A549 (cell line): ENCODE results near the gene STAMBP. TPM values are rescaled to one million over a fixed set of nuclear protein-coding genes. Genes with fewer than 3 reads are reported as not detected.

Source experiments
- ATAC-seq, 2 experiments: fragments of 200-7000 bp in 1 of 2; fragments of >200 bp in 1 of 2; cut with Nextera tagmentation in 1 of 2; cut with Tn5 transposase in 1 of 2; 3 replicates each; pipeline versions ENCODE4 v1.8.0 to v1.9.1; 2018 to 2020; ENCODE audit warnings: mild to moderate bottlenecking in 1 of 2, moderate library complexity in 1 of 2
- CTCF ChIA-PET: fragments of 300-600 bp; sonication (Branson Sonifier 250); formaldehyde crosslinking; extraction: SDS; loops from one replicate; lab custom pipeline; 2021; ENCODE audit warnings: antibody characterized with exemption, inconsistent platforms; lab: Yijun Ruan, JAX
- POLR2A ChIA-PET: fragments of 350-600 bp; formaldehyde crosslinking; extraction: SDS; loops from one replicate; lab custom pipeline; 2021; ENCODE audit warnings: antibody characterized with exemption, inconsistent platforms; lab: Yijun Ruan, JAX
- DNase-seq, 2 experiments: peaks; one replicate each; pipeline versions ENCODE4 v3.0.0 to v3.0.0-alpha.2; 2011 to 2016; ENCODE audit warnings: low read depth in 1 of 2, low spot score in 1 of 2
- FAIRE-seq: peaks from 2 replicates; lab custom pipeline; 2011; peaks lifted over from hg19 to GRCh38; lab: Jason Lieb, UNC
- H3K27ac ChIP-seq, 2 experiments: fragments of >200 bp; sonication (Bioruptor Twin); formaldehyde crosslinking; 3 replicates each; pipeline ENCODE4 v1.5.1; 2016 to 2017
- H3K4me1 ChIP-seq: fragments of >200 bp; sonication (Bioruptor Twin); formaldehyde crosslinking; 3 replicates; pipeline ENCODE4 v1.6.1; 2016
- H3K4me2 ChIP-seq: fragments of >200 bp; sonication (Bioruptor Twin); formaldehyde crosslinking; 3 replicates; pipeline ENCODE4 v1.6.1; 2016
- H3K4me3 ChIP-seq: fragments of >200 bp; sonication (Bioruptor Twin); formaldehyde crosslinking; 3 replicates; pipeline ENCODE4 v1.5.1; 2016
- H3K9me3 ChIP-seq: fragments of >200 bp; sonication (Bioruptor Twin); formaldehyde crosslinking; 3 replicates; pipeline ENCODE4 v1.6.1; 2016
- ATOH8 ChIP-seq: fragments of 250-450 bp; sonication (Bioruptor Pico); IDR thresholded peaks from 2 replicates; pipeline ENCODE4 v1.5.0; 2020; ENCODE audit warnings: low read depth, mild to moderate bottlenecking, moderate library complexity
- BCL3 ChIP-seq: fragments of >200 bp; sonication (Bioruptor Twin); formaldehyde crosslinking; IDR thresholded peaks from 3 replicates; pipeline ENCODE4 v1.6.1; 2016
- CHD2 ChIP-seq: fragments of 150-350 bp; IDR thresholded peaks from 2 replicates; pipeline ENCODE4 v1.6.1; 2014; ENCODE audit warnings: low read length; ENCODE audit not compliant: partially characterized antibody
- CTCF ChIP-seq: fragments of >200 bp; sonication (Bioruptor Twin); formaldehyde crosslinking; IDR thresholded peaks from 3 replicates; pipeline ENCODE4 v1.5.1; 2016
- HES2 ChIP-seq: fragments of >200 bp; sonication (Bioruptor Twin); formaldehyde crosslinking; IDR thresholded peaks from 2 replicates; pipeline ENCODE4 v1.6.1; 2016
- HMGXB4 ChIP-seq: fragments of 250-450 bp; sonication (Bioruptor Pico); IDR thresholded peaks from 2 replicates; pipeline ENCODE4 v1.5.0; 2021; ENCODE audit warnings: mild to moderate bottlenecking, moderate library complexity, borderline replicate concordance
- KDM1A ChIP-seq: fragments of 200-600 bp; sonication (generic); IDR thresholded peaks from 2 replicates; pipeline ENCODE4 v1.6.1; 2016; ENCODE audit warnings: low read depth, mild to moderate bottlenecking
- NR3C1 ChIP-seq: fragments of >200 bp; sonication (Bioruptor Twin); formaldehyde crosslinking; IDR thresholded peaks from 3 replicates; pipeline ENCODE4 v1.6.1; 2017
- RAD21 ChIP-seq, 2 experiments: fragments of >200 bp in 1 of 2; sonication (Bioruptor Twin) in 1 of 2; formaldehyde crosslinking in 1 of 2; IDR thresholded peaks in 1 of 2; conservative IDR thresholded peaks in 1 of 2; 2 replicates in 1 of 2; 3 replicates in 1 of 2; pipeline ENCODE4 v1.6.1; 2012 to 2018; ENCODE audit warnings: inconsistent platforms in 1 of 2
- RARB ChIP-seq: fragments of 250-450 bp; sonication (Bioruptor Pico); IDR thresholded peaks from 2 replicates; pipeline ENCODE4 v1.8.0; 2021; ENCODE audit warnings: mild to moderate bottlenecking, moderate library complexity
- REST ChIP-seq: fragments of 200-600 bp; sonication (generic); IDR thresholded peaks from 2 replicates; pipeline ENCODE4 v1.6.1; 2016; ENCODE audit warnings: antibody characterized with exemption, mild to moderate bottlenecking, moderate library complexity
- RNF2 ChIP-seq: fragments of 200-600 bp; sonication (generic); IDR thresholded peaks from 2 replicates; pipeline ENCODE4 v1.6.1; 2016; ENCODE audit warnings: low read depth, mild to moderate bottlenecking, antibody characterized with exemption, moderate library complexity, borderline replicate concordance
- SMC3 ChIP-seq: fragments of >200 bp; sonication (Bioruptor Twin); formaldehyde crosslinking; IDR thresholded peaks from 3 replicates; pipeline ENCODE4 v1.6.1; 2018; ENCODE audit warnings: inconsistent platforms
- TFCP2L1 ChIP-seq: fragments of 250-450 bp; sonication (Bioruptor Pico); IDR thresholded peaks from 2 replicates; pipeline ENCODE4 v1.5.0; 2021; ENCODE audit warnings: mild to moderate bottlenecking
- polyA plus RNA-seq, 4 experiments: library from polyadenylated mRNA; depleted of rRNA in 3 of 4; stranded (reverse); fragments of >200 nt; fragmentation: RNase III in 1 of 4; extraction: RNeasy Plus Mini Kit Qiagen cat#74134 plus additional on column Dnase treatment in 1 of 4; gene quantifications; 2 replicates in 3 of 4; 3 replicates in 1 of 4; pipeline ENCODE4 v1.2.3, GENCODE V29; 2011 to 2017

STAMBP gene
- polyA plus RNA-seq, 2 of the 4 experiments (the other 2 are of a cell fraction) = 44.4 to 96.3 TPM

GRCh38 chr2:73856214-73856613 is 27.5 kb downstream of the STAMBP start:
- POLR2A ChIA-PET = no interaction called here
- H3K27ac ChIP-seq = no peak overlapping the region
- peaks cover 33% of the 10 kb centered on the region for H3K4me1 ChIP-seq
- CTCF ChIA-PET = interaction anchor here (0.6 to 2.5 kb wide), 2 partner anchors 11 to 36 kb away, joined by 3 to 7 read pairs; no protein-coding TSS in a partner anchor
- no peak for FAIRE-seq
- no peak overlapping the region for H3K4me3 ChIP-seq
- TF ChIP-seq BCL3 (no peak), RARB (CRISPR knock-in tag) (no peak), ATOH8 (CRISPR knock-in tag) (no peak), HMGXB4 (CRISPR knock-in tag) (no peak), REST (no peak), RNF2 (no peak), TFCP2L1 (CRISPR knock-in tag) (no peak), SMC3 (no peak), NR3C1 (no peak), HES2 (no peak), RAD21 (conservative IDR thresholded peaks at IDR 0.05 in 1 of 2, IDR thresholded peaks at IDR 0.05 in 1 of 2) (no peak), CHD2 (no peak), CTCF (no peak), KDM1A (no peak)
- no peak for ATAC-seq
- DNase-seq = no peak
- H3K9me3 ChIP-seq = no peaks in the 10 kb centered on the region
- H3K4me2 ChIP-seq = no peak overlapping the region
